AG09319 (cell line): Measurements from ENCODE around the gene PANK1.

Experiments
- DNase-seq: peaks from one replicate; pipeline ENCODE4 v3.0.0-alpha.2; 2010; ENCODE audit warnings: low read depth; ENCODE audit errors: extremely low read depth
- CTCF ChIP-seq: IDR thresholded peaks from 2 replicates; pipeline ENCODE4 v1.5.1; 2011; ENCODE audit warnings: low read depth, mild to moderate bottlenecking, inconsistent platforms, low read length, moderate library complexity

Gene PANK1

GRCh38 chr10:89652806-89653370, 7.8 kb upstream of the PANK1 start:
- TF ChIP-seq CTCF, result no peak
- no peak for DNase-seq

- no peak for DNase-seq
- no peak for TF ChIP-seq CTCF
These were observed 7.0 kb upstream of the PANK1 start for GRCh38 chr10:89651916-89652573.

GRCh38 chr10:89651205-89651915, 6.3 kb upstream of the PANK1 start:
- no peak for DNase-seq
- no peak for TF ChIP-seq CTCF

- no peak for DNase-seq
- TF ChIP-seq CTCF, result no peak
These were observed 4.0 kb upstream of the PANK1 start for GRCh38 chr10:89649051-89649450.

- no peak for DNase-seq
- no peak for TF ChIP-seq CTCF
These were observed 3.0 kb upstream of the PANK1 start for GRCh38 chr10:89648074-89648473.

- TF ChIP-seq CTCF, result no peak
- DNase-seq, result no peak
These were observed 2.0 kb upstream of the PANK1 start for GRCh38 chr10:89646889-89647657.
